Stomach (tissue), 4 donors: ENCODE results near the gene TNFRSF14.

ENCODE experiments used
- CTCF ChIP-seq, 7 experiments: fragments of 450-650 bp in 4 of 7; fragments of 200-600 bp in 3 of 7; sonication (generic) in 3 of 7; IDR thresholded peaks; one replicate each; pipeline ENCODE4 v1.5.1; 2016 to 2019; ENCODE audit warnings: antibody characterized with exemption in 7 of 7, control low read depth in 2 of 7, mild to moderate bottlenecking in 1 of 7
- EP300 ChIP-seq: sonication (generic); formaldehyde crosslinking; IDR thresholded peaks from one replicate; pipeline ENCODE4 v1.6.1; 2017; ENCODE audit warnings: antibody characterized with exemption
- POLR2A ChIP-seq, 4 donors: fragments of 450-650 bp; IDR thresholded peaks; one replicate each; pipeline ENCODE4 v1.6.1; 2016; ENCODE audit warnings: antibody characterized with exemption in 4 of 4, control low read depth in 2 of 4, mild to moderate bottlenecking in 1 of 4, moderate library complexity in 1 of 4
- POLR2AphosphoS5 ChIP-seq, 3 donors: sonication (generic); formaldehyde crosslinking; IDR thresholded peaks; one replicate each; pipeline ENCODE4 v1.6.1; 2016; ENCODE audit warnings: antibody characterized with exemption in 3 of 3

- TF ChIP-seq POLR2A (IDR thresholded peaks at IDR 0.05) (no peak), CTCF (IDR thresholded peaks at IDR 0.05) (no peak), EP300 (no peak), POLR2AphosphoS5 (IDR thresholded peaks at IDR 0.05) (no peak)
Observed at GRCh38 chr1:2563205-2563604, 7.0 kb downstream of the TNFRSF14 start.
